Measurements from ENCODE around the gene P4HA2. TPM values are rescaled to one million over a fixed set of nuclear protein-coding genes. Genes with fewer than 3 reads are reported as not detected.

Gene P4HA2
- total and polyA plus RNA-seq, 2 of the 13 experiments (the other 11 are each of a cell fraction or from before 2014, with no cell fraction given) = 37.7 to 126 TPM

- no TSS peak for BruUV-seq (replicated peaks)
- Histone ChIP-seq H3K36me3 (replicated peaks in 1 of 2; ENCODE audit: control insufficient read depth in 1 of 2, insufficient read depth in 2 of 2, low read length in 2 of 2) (no peaks in the 10 kb centered on the region), H3K4me1 (ENCODE audit: insufficient read depth, low read length) (peaks cover 49% of the 10 kb centered on the region), H3K9ac (ENCODE audit: insufficient read depth, low read depth, low read length) (no peak overlapping the region), H4K20me1 (ENCODE audit: insufficient read depth, low read length) (no peaks in the 10 kb centered on the region), H3K79me2 (ENCODE audit: insufficient read depth, low read length) (no peaks in the 10 kb centered on the region), H3K4me3 (replicated peaks in 1 of 3; ENCODE audit: insufficient read depth in 1 of 3, low read depth in 2 of 3, low read length in 3 of 3) (no peak overlapping the region), H3K27ac (ENCODE audit: extremely low read length, insufficient read depth, low read length) (no peak overlapping the region), H3K9me3 (ENCODE audit: low read length) (no peaks in the 10 kb centered on the region), H3K4me2 (ENCODE audit: low read depth, low read length) (no peak overlapping the region), H3K27me3 (ENCODE audit: control insufficient read depth in 1 of 2, insufficient read depth in 2 of 2, low read length in 2 of 2) (no peaks in the 10 kb centered on the region; a peak in 1 of 5 replicates), H2AFZ (ENCODE audit: low read length) (no peak overlapping the region)
- CTCF ChIA-PET (ENCODE audit: low intra/inter-chr PET ratio, low total read pairs) = no interaction called here
- TF ChIP-seq MLX (CRISPR knock-in tag; IDR thresholded peaks at IDR 0.05) = no peak
- no peak for TF ChIP-seq HDAC1 (CRISPR knock-in tag; IDR thresholded peaks at IDR 0.05)
- TF ChIP-seq FOXO1 (CRISPR knock-in tag; IDR thresholded peaks at IDR 0.05) = no peak
- TF ChIP-seq MYC (CRISPR knock-in tag; IDR thresholded peaks at IDR 0.05; ENCODE audit: borderline replicate concordance) = no peak
- no peak for TF ChIP-seq JARID2 (CRISPR knock-in tag; IDR thresholded peaks at IDR 0.05; ENCODE audit: insufficient replicate concordance)
- TF ChIP-seq ATM (IDR thresholded peaks at IDR 0.05; ENCODE audit: borderline replicate concordance) = no peak
- no peak for TF ChIP-seq POLR2G (IDR thresholded peaks at IDR 0.05; ENCODE audit: low read depth, low read length)
- 94% methylated on average over 59 of the region's 77 CpGs for whole genome bisulfite sequencing (ENCODE audit: low lambda C conversion rate)
- intact Hi-C loops (cut with micrococcal nuclease; ENCODE audit: unreplicated experiment) (loop anchor here (2.0 to 5.0 kb wide), 2 partner anchors 96 to 229 kb away; partner anchors contain the start of gene SLC22A5), in situ Hi-C loops (cut with HindIII; ENCODE audit: extremely low pct_ligation_motif_present, low pct_unique_long_range_greater_than_20kb) (no loop called here)
- DNase-seq (ENCODE audit: low spot score) (no peak), FAIRE-seq (no peak), ATAC-seq (no peak)
- POLR2A ChIA-PET = no interaction called here
Measured at GRCh38 chr5:132271251-132272246, 43.9 kb upstream of the P4HA2 start.
